Activated naive CD8-positive, alpha-beta T cell (primary cell): Measurements from ENCODE around the gene RNPS1.
A peak's percentile ranks its signal among the peaks of the same experiment; 100 is the strongest.
"Not testable (repeated sequence)": the region's sequence is repeated elsewhere in the genome, so short reads cannot be mapped to it uniquely, and the experiment has no call there.

Source experiments
- H3K27ac Mint-ChIP-seq: one replicate; pipeline ENCODE4 v1.8.0; 2021; ENCODE audit warnings: mixed read lengths
- H3K27me3 Mint-ChIP-seq: one replicate; pipeline ENCODE4 v1.8.0; 2021; ENCODE audit warnings: mixed read lengths
- H3K36me3 Mint-ChIP-seq: one replicate; pipeline ENCODE4 v1.8.0; 2021; ENCODE audit warnings: mixed read lengths
- H3K4me1 Mint-ChIP-seq: one replicate; pipeline ENCODE4 v1.8.0; 2021; ENCODE audit warnings: low read depth, mixed read lengths
- H3K4me3 Mint-ChIP-seq: one replicate; pipeline ENCODE4 v1.8.0; 2021; ENCODE audit warnings: mild to moderate bottlenecking, mixed read lengths
- H3K9me3 Mint-ChIP-seq: one replicate; pipeline ENCODE4 v1.8.0; 2021; ENCODE audit warnings: low read depth, mixed read lengths

The RNPS1 gene

DNA sequence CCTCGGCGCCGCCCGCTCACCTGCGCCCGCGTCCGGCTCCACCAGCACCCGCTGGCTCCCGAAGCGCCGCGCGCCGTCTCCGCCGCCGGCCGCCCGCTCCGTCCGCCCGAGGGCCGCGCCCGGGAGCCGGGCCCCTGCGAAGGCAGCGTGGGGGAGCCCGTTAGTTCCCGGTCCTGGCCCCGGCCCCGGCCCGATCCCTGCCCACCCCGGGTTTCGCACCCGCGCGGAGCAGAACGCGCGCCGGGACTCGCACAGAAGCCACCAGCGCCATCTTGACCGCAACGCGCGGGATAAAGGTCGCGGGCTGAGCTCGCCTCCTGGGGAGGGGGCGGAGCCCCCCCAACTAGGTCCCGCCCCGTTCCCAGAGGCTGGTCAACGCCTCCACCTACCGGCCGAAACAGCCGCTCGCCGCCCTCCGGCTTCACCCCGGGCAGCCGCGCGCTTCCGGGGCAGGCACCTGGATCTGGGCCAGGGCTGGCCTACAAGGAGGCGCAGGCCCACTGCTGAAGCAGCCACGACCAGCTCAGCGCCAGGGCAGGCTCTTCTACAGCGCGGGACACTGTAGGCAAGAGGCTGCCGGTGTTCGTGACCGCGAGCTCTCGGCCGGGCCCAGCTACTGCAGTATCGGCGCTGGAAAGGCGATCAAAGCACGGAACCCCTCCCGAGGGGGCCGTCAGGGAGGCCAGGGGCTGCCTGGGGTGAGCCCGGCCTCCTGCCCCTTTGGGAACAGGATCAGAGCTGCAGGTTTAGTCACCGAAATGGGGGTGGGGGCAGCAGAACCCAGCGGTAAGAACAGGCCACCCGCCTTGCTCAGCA is 16.4 kb downstream of the RNPS1 start, which contains the start of gene ECI1:
TSS of gene ECI1 (minus strand) at position 292 of the 816 bp plus-strand sequence. CDS start at position 271, 21 bp downstream.
- Mint-ChIP-seq H3K9me3 (no peaks in the 10 kb centered on the region), H3K27ac (peak within 1 kb of the TSS; percentile 86), H3K36me3 (no peaks in the 10 kb centered on the region), H3K27me3 (no peaks in the 10 kb centered on the region), H3K4me1 (peaks cover 12% of the 10 kb centered on the region), H3K4me3 (peak within 1 kb of the TSS; percentile 90)

DNA sequence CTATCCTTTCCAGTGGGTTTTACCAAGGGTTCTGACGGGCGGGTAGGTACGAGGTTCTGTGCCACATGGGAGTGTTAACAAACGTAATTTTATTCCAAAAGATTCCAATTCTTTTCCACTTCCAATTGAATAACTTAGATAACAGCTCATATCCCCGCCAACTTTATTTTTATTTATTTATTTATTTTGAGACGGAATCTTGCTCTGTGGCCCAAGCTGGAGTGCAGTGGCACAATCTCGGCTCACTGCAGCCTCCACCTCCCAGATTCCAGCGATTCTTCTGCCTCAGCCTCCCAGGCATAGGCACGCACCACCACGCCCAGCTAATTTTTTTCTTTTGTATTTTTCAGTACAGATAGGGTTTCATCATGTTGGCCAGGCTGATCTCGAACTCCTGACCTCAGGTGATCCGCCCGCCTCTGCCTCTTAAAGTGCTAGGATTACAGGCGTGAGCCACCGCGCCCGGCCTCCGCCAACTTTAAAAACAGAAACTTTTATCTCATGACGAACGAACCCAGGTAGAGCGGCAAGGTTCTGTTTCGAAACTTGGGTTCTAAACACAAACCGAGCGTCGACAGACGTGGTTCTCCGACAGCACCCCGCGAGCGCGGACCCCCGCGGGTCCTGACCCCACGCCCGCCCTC is 17.2 kb downstream of the RNPS1 start:
- peaks cover 12% of the 10 kb centered on the region for H3K4me1 Mint-ChIP-seq
- H3K9me3 Mint-ChIP-seq: no peaks in the 10 kb centered on the region
- peak overlapping the region; percentile 90 for H3K4me3 Mint-ChIP-seq
- H3K27me3 Mint-ChIP-seq: no peaks in the 10 kb centered on the region
- no peaks in the 10 kb centered on the region for H3K36me3 Mint-ChIP-seq
- H3K27ac Mint-ChIP-seq: peak overlapping the region; percentile 72

DNA sequence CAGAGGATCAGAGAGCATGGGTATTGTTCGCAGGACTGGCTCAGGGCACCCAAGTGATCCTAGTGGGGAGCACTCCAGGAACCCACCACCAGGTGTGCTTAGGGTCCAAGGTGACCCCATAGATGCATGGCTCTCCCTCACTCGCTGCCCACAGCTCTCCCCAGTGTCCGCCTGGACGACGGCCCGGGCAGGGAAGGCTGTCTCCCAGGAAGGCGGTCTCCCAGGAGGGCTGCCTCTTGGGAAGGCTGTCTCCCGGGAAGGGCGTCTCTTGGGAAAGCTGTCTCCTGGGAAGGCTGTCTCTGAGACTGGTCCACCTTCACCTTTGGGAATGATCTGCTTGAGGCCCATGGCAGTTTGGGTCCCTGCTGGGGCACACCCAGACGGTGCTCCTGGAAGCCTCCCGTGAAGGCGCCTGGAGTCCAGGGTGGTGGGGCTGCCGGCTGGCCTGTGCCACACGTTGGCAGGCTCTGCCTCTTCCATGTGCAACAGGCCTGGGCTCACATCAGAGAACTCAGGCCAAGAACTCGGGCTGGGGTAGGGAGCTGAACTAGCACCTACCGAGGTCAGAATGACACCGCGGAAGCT is 21.5 kb downstream of the RNPS1 start:
- Mint-ChIP-seq H3K4me3 (no peak overlapping the region), H3K27me3 (no peaks in the 10 kb centered on the region), H3K36me3 (no peaks in the 10 kb centered on the region), H3K27ac (no peak overlapping the region), H3K4me1 (peaks cover 4% of the 10 kb centered on the region), H3K9me3 (no peaks in the 10 kb centered on the region)

GRCh38 chr16:2244926-2245795 is 22.8 kb downstream of the RNPS1 start:
- Mint-ChIP-seq H3K27ac (no peak overlapping the region), H3K4me1 (no peaks in the 10 kb centered on the region)

DNA sequence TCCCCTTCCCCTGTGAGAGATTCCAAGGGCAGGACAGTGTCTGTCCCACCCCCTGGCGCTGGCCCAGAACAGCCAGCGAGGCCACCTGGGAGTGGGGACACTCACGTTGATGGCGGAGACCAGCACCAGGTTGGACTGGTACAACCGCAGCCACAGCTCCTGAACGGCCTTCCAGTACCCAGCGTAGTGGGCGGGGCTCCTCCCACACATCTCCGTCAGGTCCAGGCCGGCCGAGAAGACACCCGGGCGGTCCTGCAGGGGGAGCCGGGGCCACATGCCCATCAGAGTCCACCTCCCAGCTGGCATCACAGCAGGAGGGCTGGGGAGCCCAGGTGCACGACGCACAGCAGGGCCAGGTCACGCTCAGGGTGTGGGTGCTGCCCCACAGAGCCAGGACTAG is 23.6 kb downstream of the RNPS1 start:
- Mint-ChIP-seq H3K27me3 (no peaks in the 10 kb centered on the region), H3K36me3 (no peaks in the 10 kb centered on the region), H3K27ac (no peak overlapping the region), H3K4me3 (no peak overlapping the region), H3K4me1 (no peaks in the 10 kb centered on the region), H3K9me3 (no peaks in the 10 kb centered on the region)

More at GRCh38 chr16:2244926-2245795, 22.8 kb downstream of the RNPS1 start:
- no peaks in the 10 kb centered on the region for H3K9me3 Mint-ChIP-seq
- H3K36me3 Mint-ChIP-seq: no peaks in the 10 kb centered on the region
- no peaks in the 10 kb centered on the region for H3K27me3 Mint-ChIP-seq
- no peak overlapping the region for H3K4me3 Mint-ChIP-seq

DNA sequence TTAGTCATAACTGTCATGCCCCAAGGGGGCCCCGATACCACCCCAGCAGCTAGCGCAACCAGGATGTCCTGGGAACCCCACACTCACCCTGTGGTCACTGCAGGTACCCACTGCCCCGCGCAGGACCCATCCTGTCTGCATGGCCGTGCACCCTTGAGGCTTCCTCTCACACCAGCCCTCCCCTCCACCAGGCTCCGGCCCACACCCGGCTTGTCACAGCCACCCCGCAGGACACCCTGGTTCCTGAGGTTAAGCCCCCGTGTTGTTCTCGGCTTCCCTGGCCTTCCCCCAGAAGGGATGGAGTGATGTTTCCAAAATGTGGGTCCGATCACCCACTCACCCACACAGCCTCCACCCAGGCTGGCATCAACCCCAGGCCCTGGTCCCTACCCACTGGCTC is 24.1 kb downstream of the RNPS1 start:
- no peaks in the 10 kb centered on the region for H3K36me3 Mint-ChIP-seq
- H3K9me3 Mint-ChIP-seq: no peaks in the 10 kb centered on the region
- no peaks in the 10 kb centered on the region for H3K4me1 Mint-ChIP-seq
- H3K4me3 Mint-ChIP-seq: no peak overlapping the region
- no peaks in the 10 kb centered on the region for H3K27me3 Mint-ChIP-seq
- H3K27ac Mint-ChIP-seq: no peak overlapping the region

DNA sequence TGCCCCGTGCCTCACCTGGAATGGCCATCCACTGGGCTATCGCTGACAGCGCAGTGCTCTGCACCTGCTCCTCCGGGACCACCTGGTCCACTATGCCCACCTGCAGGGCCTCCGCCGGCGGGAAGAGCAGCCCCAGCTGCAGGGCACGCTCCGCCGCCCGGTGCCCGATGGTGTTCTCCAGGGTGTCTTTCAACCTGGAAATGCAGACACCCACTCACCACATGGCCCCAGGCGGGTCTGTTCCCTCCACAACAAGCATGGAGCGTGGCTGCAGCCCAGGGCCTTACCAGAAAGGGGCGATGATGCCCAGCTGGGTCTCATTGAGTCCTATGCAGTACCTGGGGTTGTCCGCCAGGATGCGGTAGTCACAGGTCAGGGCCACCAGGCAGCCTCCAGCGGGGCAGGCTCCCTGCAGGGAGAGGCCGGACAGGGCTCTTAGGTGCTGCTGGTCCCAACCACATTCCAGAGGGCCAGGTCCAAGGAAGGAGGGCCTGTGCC is 24.8 kb downstream of the RNPS1 start:
- no peak overlapping the region for H3K4me3 Mint-ChIP-seq
- no peak overlapping the region for H3K27ac Mint-ChIP-seq
- H3K9me3 Mint-ChIP-seq: no peaks in the 10 kb centered on the region
- no peaks in the 10 kb centered on the region for H3K36me3 Mint-ChIP-seq
- H3K4me1 Mint-ChIP-seq: no peaks in the 10 kb centered on the region
- no peaks in the 10 kb centered on the region for H3K27me3 Mint-ChIP-seq

- no peaks in the 10 kb centered on the region for H3K36me3 Mint-ChIP-seq
- no peak overlapping the region for H3K4me3 Mint-ChIP-seq
- no peaks in the 10 kb centered on the region for H3K27me3 Mint-ChIP-seq
- no peaks in the 10 kb centered on the region for H3K9me3 Mint-ChIP-seq
- no peak overlapping the region for H3K27ac Mint-ChIP-seq
- no peaks in the 10 kb centered on the region for H3K4me1 Mint-ChIP-seq
Observed at GRCh38 chr16:2242598-2242997, 25.3 kb downstream of the RNPS1 start.

- not testable (repeated sequence) for H3K4me1 Mint-ChIP-seq, H3K4me3 Mint-ChIP-seq, H3K27ac Mint-ChIP-seq, H3K9me3 Mint-ChIP-seq, H3K27me3 Mint-ChIP-seq, H3K36me3 Mint-ChIP-seq
Observed at GRCh38 chr16:2240331-2240730, 27.6 kb downstream of the RNPS1 start.

DNA sequence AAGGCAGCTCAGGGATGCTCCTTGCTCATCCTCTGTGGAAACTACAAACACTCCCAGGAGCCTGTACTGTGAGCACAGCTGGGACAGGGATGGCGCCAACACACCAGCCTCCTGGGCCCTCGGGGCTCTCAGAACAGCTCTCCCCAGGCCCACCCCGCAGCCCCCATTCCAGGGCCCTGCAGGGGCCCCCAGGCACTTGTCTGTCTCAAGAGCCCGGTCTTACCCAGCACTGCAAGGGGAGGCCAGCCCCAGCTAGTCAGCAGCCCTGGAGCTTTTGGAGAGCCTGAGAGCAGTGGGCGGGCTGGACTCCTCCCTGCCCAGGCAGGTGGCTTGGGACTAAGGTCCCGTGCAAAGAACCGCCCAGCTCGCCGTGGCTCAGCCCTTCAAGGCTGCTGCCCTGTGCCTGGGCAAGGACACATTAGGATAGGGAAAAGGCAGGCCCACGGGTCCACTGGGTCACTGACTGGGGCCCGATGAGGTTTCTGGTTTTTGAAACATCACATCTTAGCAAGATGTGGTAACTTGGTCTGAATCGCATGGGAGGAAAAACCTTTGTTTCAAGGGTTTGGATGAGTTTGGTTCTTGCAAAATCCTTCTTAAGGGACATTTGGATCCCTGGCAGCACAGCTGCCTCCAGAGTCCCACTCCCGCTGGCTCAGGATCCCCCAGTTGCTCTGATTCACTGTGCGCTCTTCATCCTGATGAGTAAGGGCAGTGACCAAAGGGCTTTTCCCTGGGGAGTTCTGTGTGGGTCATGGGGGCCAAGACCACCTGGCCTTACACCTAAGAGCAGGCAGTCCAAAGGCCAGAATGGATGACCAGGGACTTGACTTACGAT is 28.9 kb downstream of the RNPS1 start:
- Mint-ChIP-seq H3K4me3 (no peak overlapping the region), H3K9me3 (no peaks in the 10 kb centered on the region), H3K36me3 (no peaks in the 10 kb centered on the region), H3K27ac (no peak overlapping the region), H3K4me1 (no peaks in the 10 kb centered on the region), H3K27me3 (no peaks in the 10 kb centered on the region)

- H3K27me3 Mint-ChIP-seq: no peaks in the 10 kb centered on the region
- H3K27ac Mint-ChIP-seq: no peak overlapping the region
Observed at GRCh38 chr16:2238150-2238837, 29.6 kb downstream of the RNPS1 start.

DNA sequence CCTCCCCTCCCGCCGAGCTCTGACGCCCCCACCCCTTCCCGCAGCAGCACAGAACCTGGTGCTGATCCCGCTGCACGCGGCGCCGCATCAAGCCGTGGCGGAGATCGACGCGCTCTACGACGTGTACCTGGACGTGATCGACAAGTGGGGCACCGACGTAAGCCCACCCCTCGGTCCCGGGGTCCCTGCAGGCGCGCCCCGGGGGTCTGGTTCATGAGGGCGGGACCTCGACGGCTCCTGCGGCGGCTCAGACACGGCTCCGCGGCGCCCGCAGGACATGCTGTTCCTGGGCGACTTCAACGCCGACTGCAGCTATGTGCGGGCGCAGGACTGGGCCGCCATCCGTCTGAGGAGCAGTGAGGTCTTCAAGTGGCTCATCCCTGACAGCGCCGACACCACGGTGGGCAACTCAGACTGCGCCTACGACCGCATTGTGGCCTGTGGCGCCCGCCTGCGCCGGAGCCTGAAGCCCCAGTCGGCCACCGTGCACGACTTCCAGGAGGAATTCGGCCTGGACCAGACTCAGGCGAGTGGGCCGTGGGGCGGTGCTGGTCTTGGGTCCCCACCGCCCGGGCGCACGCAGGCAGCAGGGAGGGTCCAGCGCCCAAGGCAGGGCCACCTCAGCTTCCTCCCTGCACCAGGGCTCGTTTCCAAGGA is 30.3 kb downstream of the RNPS1 start:
- no peaks in the 10 kb centered on the region for H3K27me3 Mint-ChIP-seq
- no peak overlapping the region for H3K4me3 Mint-ChIP-seq
- no peaks in the 10 kb centered on the region for H3K36me3 Mint-ChIP-seq
- no peak overlapping the region for H3K27ac Mint-ChIP-seq
- no peaks in the 10 kb centered on the region for H3K9me3 Mint-ChIP-seq
- no peaks in the 10 kb centered on the region for H3K4me1 Mint-ChIP-seq

More at GRCh38 chr16:2238150-2238837, 29.6 kb downstream of the RNPS1 start:
- H3K9me3 Mint-ChIP-seq: no peaks in the 10 kb centered on the region
- H3K4me1 Mint-ChIP-seq: no peaks in the 10 kb centered on the region
- H3K4me3 Mint-ChIP-seq: no peak overlapping the region
- no peaks in the 10 kb centered on the region for H3K36me3 Mint-ChIP-seq

GRCh38 chr16:2237102-2237482 is 30.8 kb downstream of the RNPS1 start:
- H3K27me3 Mint-ChIP-seq: no peaks in the 10 kb centered on the region
- no peaks in the 10 kb centered on the region for H3K4me1 Mint-ChIP-seq
- no peaks in the 10 kb centered on the region for H3K9me3 Mint-ChIP-seq
- no peak overlapping the region for H3K4me3 Mint-ChIP-seq
- no peaks in the 10 kb centered on the region for H3K36me3 Mint-ChIP-seq
- no peak overlapping the region for H3K27ac Mint-ChIP-seq
